Erythroblast (primary cell): ENCODE measurements around the gene FHIP1B.

ENCODE experiments used
- DNase-seq, 2 experiments: peaks; one replicate each; lab custom pipeline; 2025; lab: John Stamatoyannopoulos, UW
- GATA1 ChIP-seq: IDR thresholded peaks from 2 replicates; pipeline ENCODE4 v1.6.1; 2011; ENCODE audit warnings: low read depth, mild to moderate bottlenecking, control low read depth, low read length, moderate library complexity
- POLR2A ChIP-seq: IDR thresholded peaks from 2 replicates; pipeline ENCODE4 v1.6.1; 2011; ENCODE audit warnings: mild to moderate bottlenecking, low read length

FHIP1B gene

GRCh38 chr11:6201481-6201880, 33.0 kb downstream of the FHIP1B start:
- TF ChIP-seq GATA1, result no peak
- no peak for TF ChIP-seq POLR2A
- no peak for DNase-seq

GRCh38 chr11:6200975-6201374, 33.5 kb downstream of the FHIP1B start:
- no peak for TF ChIP-seq GATA1
- no peak for TF ChIP-seq POLR2A
- DNase-seq, result peak in 1 of 2 experiments; percentile 8

- DNase-seq, result no peak
- TF ChIP-seq GATA1 (no peak), POLR2A (no peak)
Measured at GRCh38 chr11:6199174-6199810, 35.1 kb downstream of the FHIP1B start, which contains the start of gene OR52W1. OR52W1 (plus strand) TSS chr11:6199224; CDS start chr11:6199224, 0 bp downstream.

- TF ChIP-seq POLR2A (no peak), GATA1 (no peak)
- DNase-seq, result no peak
Measured at GRCh38 chr11:6197466-6198200, 36.8 kb downstream of the FHIP1B start.

GRCh38 chr11:6196396-6196795, 38.0 kb downstream of the FHIP1B start:
- TF ChIP-seq POLR2A, result no peak
- no peak for TF ChIP-seq GATA1
- no peak for DNase-seq

GRCh38 chr11:6194065-6194581, 40.3 kb downstream of the FHIP1B start:
- no peak for DNase-seq
- TF ChIP-seq POLR2A, result no peak
- TF ChIP-seq GATA1, result no peak

- TF ChIP-seq GATA1 (no peak), POLR2A (no peak)
- no peak for DNase-seq
Measured at GRCh38 chr11:6191742-6192141, 42.7 kb downstream of the FHIP1B start.

- TF ChIP-seq GATA1 (no peak), POLR2A (no peak)
- no peak for DNase-seq
Measured at GRCh38 chr11:6175440-6175839, 59.0 kb downstream of the FHIP1B start.

GRCh38 chr11:6170226-6170625, 64.2 kb downstream of the FHIP1B start, which contains the start of gene OR52B2:
OR52B2 (minus strand) TSS chr11:6170326; CDS start chr11:6170326, 0 bp downstream.
- no peak for TF ChIP-seq GATA1
- TF ChIP-seq POLR2A, result no peak
- no peak for DNase-seq
